ENCODE results near the gene GBE1.

GBE1 gene

GRCh38 chr3:81668283-81668682 is 93.2 kb downstream of the GBE1 start:
- no peak for DNase-seq (ENCODE audit: low read depth in 2 of 2)
- TF ChIP-seq CTCF (IDR thresholded peaks at IDR 0.05; ENCODE audit: low read depth, low read length) = no peak
- no peak overlapping the region for H3K4me3 ChIP-seq (replicated peaks in 1 of 2; ENCODE audit: low read depth in 2 of 2, low read length in 2 of 2)

GRCh38 chr3:81666502-81667121 is 94.8 kb downstream of the GBE1 start:
- H3K4me3 ChIP-seq (replicated peaks in 1 of 2; ENCODE audit: low read depth in 2 of 2, low read length in 2 of 2) = no peak overlapping the region
- peak; percentile 57 to 71 for DNase-seq (ENCODE audit: low read depth in 2 of 2)
- peak; percentile 81 for TF ChIP-seq CTCF (IDR thresholded peaks at IDR 0.05; ENCODE audit: low read depth, low read length)

GRCh38 chr3:81663114-81663513 is 98.3 kb downstream of the GBE1 start:
- DNase-seq (ENCODE audit: low read depth in 2 of 2) = no peak
- no peak for TF ChIP-seq CTCF (IDR thresholded peaks at IDR 0.05; ENCODE audit: low read depth, low read length)
- no peak overlapping the region for H3K4me3 ChIP-seq (replicated peaks in 1 of 2; ENCODE audit: low read depth in 2 of 2, low read length in 2 of 2)

GRCh38 chr3:81660036-81660435 is 101.4 kb downstream of the GBE1 start:
- no peak overlapping the region for H3K4me3 ChIP-seq (replicated peaks in 1 of 2; ENCODE audit: low read depth in 2 of 2, low read length in 2 of 2)
- TF ChIP-seq CTCF (IDR thresholded peaks at IDR 0.05; ENCODE audit: low read depth, low read length) = no peak
- DNase-seq (ENCODE audit: low read depth in 2 of 2) = no peak

GRCh38 chr3:81658322-81658997 is 103.0 kb downstream of the GBE1 start:
- no peak overlapping the region for H3K4me3 ChIP-seq (replicated peaks in 1 of 2; ENCODE audit: low read depth in 2 of 2, low read length in 2 of 2)
- no peak for TF ChIP-seq CTCF (IDR thresholded peaks at IDR 0.05; ENCODE audit: low read depth, low read length)
- no peak for DNase-seq (ENCODE audit: low read depth in 2 of 2)

- no peak overlapping the region for H3K4me3 ChIP-seq (replicated peaks in 1 of 2; ENCODE audit: low read depth in 2 of 2, low read length in 2 of 2)
- no peak for TF ChIP-seq CTCF (IDR thresholded peaks at IDR 0.05; ENCODE audit: low read depth, low read length)
- no peak for DNase-seq (ENCODE audit: low read depth in 2 of 2)
These were observed 110.3 kb downstream of the GBE1 start for GRCh38 chr3:81651139-81651538.
